Measurements from ENCODE around the gene ELFN2. TPM values are rescaled to one million over a fixed set of nuclear protein-coding genes. Genes with fewer than 3 reads are reported as not detected.

ELFN2 gene
- total RNA-seq, 1 donor from 2014 or later, result 0.53 TPM

- DNase-seq (ENCODE audit: extremely low spot score, unreplicated experiment), result no peak
- Mint-ChIP-seq H3K4me1 (ENCODE audit: unreplicated experiment) (peaks cover 3% of the 10 kb centered on the region), H3K9me3 (no peaks in the 10 kb centered on the region), H3K36me3 (no peaks in the 10 kb centered on the region), H3K27ac (no peak overlapping the region), H3K27me3 (peaks cover 19% of the 10 kb centered on the region), H3K4me3 (no peak overlapping the region)
- no peak for TF ChIP-seq CTCF (conservative IDR thresholded peaks at IDR 0.05)
Measured at GRCh38 chr22:37411655-37412054, 15.6 kb downstream of the ELFN2 start.

- H3K36me3 Mint-ChIP-seq, result no peaks in the 10 kb centered on the region
- H3K9me3 Mint-ChIP-seq, result no peaks in the 10 kb centered on the region
- no peak for TF ChIP-seq CTCF (conservative IDR thresholded peaks at IDR 0.05)
- H3K27me3 Mint-ChIP-seq, result peaks cover 12% of the 10 kb centered on the region
- no peak for DNase-seq (ENCODE audit: extremely low spot score, unreplicated experiment)
- H3K27ac Mint-ChIP-seq, result peak overlapping the region; percentile 34
- no peak overlapping the region for H3K4me3 Mint-ChIP-seq
- H3K4me1 Mint-ChIP-seq (ENCODE audit: unreplicated experiment), result peaks cover 3% of the 10 kb centered on the region
Measured at GRCh38 chr22:37410174-37411055, 16.9 kb downstream of the ELFN2 start.

GRCh38 chr22:37409459-37410050, 17.7 kb downstream of the ELFN2 start:
- Mint-ChIP-seq H3K4me1 (ENCODE audit: unreplicated experiment) (peaks cover 3% of the 10 kb centered on the region), H3K36me3 (no peaks in the 10 kb centered on the region), H3K27me3 (peaks cover 11% of the 10 kb centered on the region), H3K9me3 (no peaks in the 10 kb centered on the region), H3K4me3 (no peak overlapping the region), H3K27ac (peak overlapping the region; percentile 34)
- no peak for DNase-seq (ENCODE audit: extremely low spot score, unreplicated experiment)
- TF ChIP-seq CTCF (conservative IDR thresholded peaks at IDR 0.05), result no peak

- H3K36me3 Mint-ChIP-seq, result no peaks in the 10 kb centered on the region
- DNase-seq (ENCODE audit: extremely low spot score, unreplicated experiment), result no peak
- H3K9me3 Mint-ChIP-seq, result no peaks in the 10 kb centered on the region
- H3K4me3 Mint-ChIP-seq, result no peak overlapping the region
- H3K27me3 Mint-ChIP-seq, result peaks cover 11% of the 10 kb centered on the region
- no peak overlapping the region for H3K27ac Mint-ChIP-seq
- no peak for TF ChIP-seq CTCF (conservative IDR thresholded peaks at IDR 0.05)
- peaks cover 3% of the 10 kb centered on the region for H3K4me1 Mint-ChIP-seq (ENCODE audit: unreplicated experiment)
Measured at GRCh38 chr22:37409031-37409430, 18.2 kb downstream of the ELFN2 start.

- H3K4me1 Mint-ChIP-seq (ENCODE audit: unreplicated experiment), result peaks cover 3% of the 10 kb centered on the region
- peaks cover 13% of the 10 kb centered on the region for H3K27me3 Mint-ChIP-seq
- no peak overlapping the region for H3K27ac Mint-ChIP-seq
- H3K9me3 Mint-ChIP-seq, result no peaks in the 10 kb centered on the region
- no peaks in the 10 kb centered on the region for H3K36me3 Mint-ChIP-seq
- TF ChIP-seq CTCF (conservative IDR thresholded peaks at IDR 0.05), result no peak
- no peak for DNase-seq (ENCODE audit: extremely low spot score, unreplicated experiment)
- no peak overlapping the region for H3K4me3 Mint-ChIP-seq
Measured at GRCh38 chr22:37407856-37408255, 19.4 kb downstream of the ELFN2 start.

All from type B pancreatic cell (in vitro differentiated cells).